ENCODE data around the gene CFAP20DC.

The CFAP20DC gene

DNA sequence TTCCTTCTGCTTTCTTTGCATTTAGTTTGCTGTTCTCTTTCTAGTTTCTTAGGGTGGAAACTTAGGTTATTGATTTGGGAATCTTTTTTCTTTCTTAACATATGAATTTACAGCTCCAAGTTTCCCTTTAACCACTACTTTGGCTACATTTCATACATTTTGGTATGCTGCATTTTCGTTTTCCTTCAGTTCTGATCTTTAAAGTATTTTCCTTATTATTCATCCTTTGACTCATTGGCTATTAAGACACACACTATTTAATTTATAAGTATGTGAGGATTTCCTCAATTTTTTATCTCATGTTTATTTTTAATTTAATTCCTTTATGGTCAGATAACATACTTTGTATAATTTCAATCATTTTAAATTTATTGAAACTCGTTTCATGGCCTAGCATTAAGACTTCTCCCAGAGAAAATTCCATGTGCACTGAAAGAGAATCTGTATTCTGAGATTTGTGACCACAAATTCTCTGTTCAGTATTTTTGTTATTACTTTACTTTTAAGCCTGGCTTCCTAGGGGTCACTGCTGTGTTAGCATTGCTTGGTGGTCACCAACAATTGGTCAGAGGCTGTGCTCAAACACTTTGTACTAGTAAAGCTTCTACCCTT, 87.7 kb downstream of the CFAP20DC start:
- DNase-seq (ENCODE audit: extremely low read depth, low read depth) = no peak
- H3K4me3 ChIP-seq (replicated peaks; ENCODE audit: low read depth, low read length) = no peak overlapping the region
- no peak for TF ChIP-seq CTCF (IDR thresholded peaks at IDR 0.05; ENCODE audit: low read depth, low read length, missing control alignments)

GRCh38 chr3:58955308-58955707, 94.5 kb downstream of the CFAP20DC start:
- TF ChIP-seq CTCF (IDR thresholded peaks at IDR 0.05; ENCODE audit: low read depth, low read length, missing control alignments) = no peak
- H3K4me3 ChIP-seq (replicated peaks; ENCODE audit: low read depth, low read length) = no peak overlapping the region
- DNase-seq (ENCODE audit: extremely low read depth, low read depth) = no peak

DNA sequence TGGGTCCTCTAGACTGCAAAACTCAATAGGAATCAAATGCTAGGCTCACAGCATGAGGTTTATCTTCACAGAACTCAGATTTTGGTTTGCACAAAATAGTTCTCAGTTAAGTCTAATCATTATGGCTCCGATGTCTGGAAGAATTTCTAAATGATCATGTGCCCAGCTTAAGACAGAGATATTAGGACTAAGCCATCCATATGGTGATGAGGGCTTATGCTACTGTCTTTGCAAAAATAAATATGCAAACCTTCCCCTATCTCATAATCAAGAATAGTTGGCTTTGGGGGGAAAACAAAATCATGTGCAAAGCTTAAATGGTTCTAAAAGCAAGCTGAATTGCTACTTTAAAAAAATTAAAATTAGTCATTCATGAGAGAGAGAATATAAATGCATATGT, 96.5 kb downstream of the CFAP20DC start:
- TF ChIP-seq CTCF (IDR thresholded peaks at IDR 0.05; ENCODE audit: low read depth, low read length, missing control alignments) = no peak
- no peak for DNase-seq (ENCODE audit: extremely low read depth, low read depth)
- no peak overlapping the region for H3K4me3 ChIP-seq (replicated peaks; ENCODE audit: low read depth, low read length)

- no peak for TF ChIP-seq CTCF (IDR thresholded peaks at IDR 0.05; ENCODE audit: low read depth, low read length, missing control alignments)
- H3K4me3 ChIP-seq (replicated peaks; ENCODE audit: low read depth, low read length) = no peak overlapping the region
- no peak for DNase-seq (ENCODE audit: extremely low read depth, low read depth)
Measured at GRCh38 chr3:58952128-58952917, 97.5 kb downstream of the CFAP20DC start.

- H3K4me3 ChIP-seq (replicated peaks; ENCODE audit: low read depth, low read length) = no peak overlapping the region
Measured at GRCh38 chr3:58948018-58948417, 101.8 kb downstream of the CFAP20DC start.

GRCh38 chr3:58946875-58947274, 103.0 kb downstream of the CFAP20DC start:
- no peak overlapping the region for H3K4me3 ChIP-seq (replicated peaks; ENCODE audit: low read depth, low read length)
- DNase-seq (ENCODE audit: extremely low read depth, low read depth) = no peak
- no peak for TF ChIP-seq CTCF (IDR thresholded peaks at IDR 0.05; ENCODE audit: low read depth, low read length, missing control alignments)

More at GRCh38 chr3:58948018-58948417, 101.8 kb downstream of the CFAP20DC start:
- no peak for DNase-seq (ENCODE audit: extremely low read depth, low read depth)
- TF ChIP-seq CTCF (IDR thresholded peaks at IDR 0.05; ENCODE audit: low read depth, low read length, missing control alignments) = no peak
